ENCODE results near the gene EFR3B. TPM values are rescaled to one million over a fixed set of nuclear protein-coding genes. Genes with fewer than 3 reads are reported as not detected.

EFR3B gene
- total and polyA plus RNA-seq, 7 donors = 0.59 to 12.7 (median 1.7) TPM

DNA sequence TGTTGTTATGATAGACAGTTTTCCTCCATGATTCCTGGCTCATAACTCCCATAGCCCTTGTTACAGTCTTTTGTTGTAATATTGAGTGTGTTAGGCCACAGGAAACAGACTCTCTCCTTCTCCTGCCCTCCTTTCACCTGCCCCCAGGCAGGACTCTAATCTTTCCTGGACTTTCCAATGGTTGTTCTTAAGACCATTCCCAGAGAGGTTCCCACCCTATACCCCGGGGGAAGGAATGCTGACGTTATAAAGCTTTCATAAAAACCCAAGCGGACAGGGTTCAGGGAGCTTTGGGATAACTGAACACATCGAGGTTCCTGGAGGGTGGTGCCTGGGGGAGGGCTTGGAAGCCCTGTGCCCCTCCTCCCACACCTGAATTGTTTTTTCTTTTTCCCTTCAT, 2.8 kb upstream of the EFR3B start:
- DNase-seq = no peak
- Histone ChIP-seq H3K4me1 (peaks cover 49% of the 10 kb centered on the region), H3K36me3 (ENCODE audit: insufficient read depth in 1 of 2, low read depth in 1 of 2) (no peaks in the 10 kb centered on the region), H3K9me3 (no peaks in the 10 kb centered on the region), H3K27ac (no peak overlapping the region), H3K4me3 (no peak overlapping the region), H3K27me3 (ENCODE audit: insufficient read depth in 3 of 3, low read length in 2 of 3) (no peaks in the 10 kb centered on the region)
- TF ChIP-seq, protein P1, sequence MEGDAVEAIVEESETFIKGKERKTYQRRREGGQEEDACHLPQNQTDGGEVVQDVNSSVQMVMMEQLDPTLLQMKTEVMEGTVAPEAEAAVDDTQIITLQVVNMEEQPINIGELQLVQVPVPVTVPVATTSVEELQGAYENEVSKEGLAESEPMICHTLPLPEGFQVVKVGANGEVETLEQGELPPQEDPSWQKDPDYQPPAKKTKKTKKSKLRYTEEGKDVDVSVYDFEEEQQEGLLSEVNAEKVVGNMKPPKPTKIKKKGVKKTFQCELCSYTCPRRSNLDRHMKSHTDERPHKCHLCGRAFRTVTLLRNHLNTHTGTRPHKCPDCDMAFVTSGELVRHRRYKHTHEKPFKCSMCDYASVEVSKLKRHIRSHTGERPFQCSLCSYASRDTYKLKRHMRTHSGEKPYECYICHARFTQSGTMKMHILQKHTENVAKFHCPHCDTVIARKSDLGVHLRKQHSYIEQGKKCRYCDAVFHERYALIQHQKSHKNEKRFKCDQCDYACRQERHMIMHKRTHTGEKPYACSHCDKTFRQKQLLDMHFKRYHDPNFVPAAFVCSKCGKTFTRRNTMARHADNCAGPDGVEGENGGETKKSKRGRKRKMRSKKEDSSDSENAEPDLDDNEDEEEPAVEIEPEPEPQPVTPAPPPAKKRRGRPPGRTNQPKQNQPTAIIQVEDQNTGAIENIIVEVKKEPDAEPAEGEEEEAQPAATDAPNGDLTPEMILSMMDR (IDR thresholded peaks at IDR 0.05) = no peak
- no peak for ATAC-seq
- intact Hi-C loops (cut with DNase I) = loop anchor here in 1 of 2 donors (5.0 kb wide), 1 partner anchor 47 kb away; no protein-coding TSS in a partner anchor
- 88 to 96% (median 91%) methylated on average over 4 of the region's 4 CpGs for WGBS, 3 donors

DNA sequence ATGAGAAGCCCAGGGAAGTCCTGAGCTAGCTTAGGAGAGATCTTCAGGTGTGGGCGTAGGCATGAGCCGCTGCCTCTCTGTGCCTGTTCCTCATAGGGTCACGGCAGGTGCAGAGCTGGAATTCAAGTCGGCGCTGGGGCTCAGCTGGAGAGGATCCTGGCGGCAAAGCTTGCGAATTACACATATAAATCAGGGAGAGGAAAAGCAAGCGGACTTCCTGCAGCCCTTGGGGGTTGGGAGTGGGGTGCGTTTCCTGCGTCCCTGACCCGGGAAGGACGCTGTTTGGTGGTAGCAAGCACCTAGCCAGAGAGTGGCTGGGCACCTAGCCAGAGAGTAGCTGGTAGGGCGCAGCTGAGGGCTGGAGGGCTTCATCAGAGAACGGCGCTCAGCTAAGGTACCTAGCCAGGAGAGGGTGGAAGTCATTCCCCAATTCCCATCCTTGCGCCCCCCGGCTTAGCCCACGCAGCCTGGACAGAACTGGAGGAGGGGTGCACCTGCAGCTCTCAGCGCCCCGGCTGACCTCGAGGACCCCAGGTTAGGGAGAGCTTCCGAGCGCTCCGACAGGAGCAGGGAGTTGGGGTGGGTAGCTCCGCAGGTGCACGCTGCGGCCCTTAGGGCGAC, 459 bp upstream of the EFR3B start:
- Histone ChIP-seq H3K27me3 (ENCODE audit: insufficient read depth in 3 of 3, low read length in 2 of 3) (no peaks in the 10 kb centered on the region), H3K9me3 (no peaks in the 10 kb centered on the region), H3K36me3 (ENCODE audit: insufficient read depth in 1 of 2, low read depth in 1 of 2) (no peaks in the 10 kb centered on the region), H3K27ac (peak overlapping the region; percentile 62), H3K4me1 (peaks cover 41% of the 10 kb centered on the region), H3K4me3 (peak overlapping the region; percentile 94)
- ATAC-seq = peak; percentile 3 to 39 (median 12)
- TF ChIP-seq, protein P1 (IDR thresholded peaks at IDR 0.05) = peak; percentile 29
- DNase-seq = peak; percentile 39 to 76
- 0 to 2% (median 1%) methylated on average over 24 to 28 of the region's 28 CpGs for WGBS, 3 donors
- intact Hi-C loops (cut with DNase I) = loop anchor here (5.0 to 10.0 kb wide), 3 partner anchors 64 to 86 kb away; partner anchors contain the start of gene DNAJC27 (in 1 of the 2)

DNA sequence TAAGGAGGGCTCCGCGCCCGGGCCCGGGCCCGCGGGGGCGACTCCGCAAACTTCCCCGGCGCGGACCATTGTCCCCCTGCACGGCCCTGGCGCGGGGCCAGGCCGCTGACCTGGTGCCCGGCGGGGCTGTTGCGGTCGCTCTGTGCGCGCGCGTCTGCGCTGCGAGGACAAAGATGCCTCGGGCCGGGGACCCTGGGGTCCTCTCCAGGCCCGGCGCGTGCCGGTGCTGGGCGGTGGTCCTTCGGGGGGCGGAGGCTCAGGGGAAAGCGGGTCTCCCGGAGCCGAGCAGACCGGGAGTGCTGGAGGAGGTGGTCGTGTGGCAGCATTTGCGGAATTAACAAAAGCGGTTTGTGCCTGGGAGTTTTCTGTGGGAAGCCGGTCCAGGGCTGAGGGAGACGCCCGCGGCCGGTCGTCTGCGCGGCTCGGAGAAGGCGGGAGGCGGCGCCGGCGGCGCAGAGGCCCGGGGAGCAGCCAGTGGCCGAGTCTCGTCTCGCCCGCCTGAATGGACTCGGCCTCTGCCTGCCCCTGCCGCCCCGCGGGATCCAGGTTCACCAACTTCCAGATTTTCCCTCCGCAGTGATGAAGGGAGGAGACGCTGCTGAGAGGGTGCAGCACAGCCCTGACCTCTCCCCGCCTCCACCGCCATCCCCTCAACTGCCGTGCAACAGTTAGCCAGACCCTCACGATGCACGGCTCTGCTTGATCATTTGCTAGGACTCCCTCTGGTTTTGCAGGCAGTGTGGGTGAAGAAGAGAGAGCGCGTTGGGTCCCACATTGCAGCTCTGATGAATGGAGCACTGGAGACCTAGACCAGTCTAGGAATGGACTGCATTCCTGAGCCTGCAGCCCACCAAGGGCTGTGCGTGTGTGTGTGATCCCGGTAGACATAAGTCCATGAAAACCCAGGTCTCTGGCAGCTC, 705 bp downstream of the EFR3B start:
- H3K27ac ChIP-seq = peak overlapping the region; percentile 85
- H3K4me1 ChIP-seq = peaks cover 29% of the 10 kb centered on the region
- H3K9me3 ChIP-seq = no peaks in the 10 kb centered on the region
- peak overlapping the region; percentile 94 for H3K4me3 ChIP-seq
- peak in 3 of 4 donors; percentile 19 to 54 (median 44) for ATAC-seq
- no peaks in the 10 kb centered on the region for H3K27me3 ChIP-seq (ENCODE audit: insufficient read depth in 3 of 3, low read length in 2 of 3)
- TF ChIP-seq, protein P1 (IDR thresholded peaks at IDR 0.05) = no peak
- H3K36me3 ChIP-seq (ENCODE audit: insufficient read depth in 1 of 2, low read depth in 1 of 2) = no peaks in the 10 kb centered on the region
- 2% methylated on average over 64 to 76 of the region's 76 CpGs for WGBS, 3 donors
- intact Hi-C loops (cut with DNase I) = loop anchor here (5.0 to 10.0 kb wide), 3 partner anchors 65 to 85 kb away; partner anchors contain the start of gene DNAJC27 (in 1 of the 2)
- peak; percentile 42 to 67 for DNase-seq

DNA sequence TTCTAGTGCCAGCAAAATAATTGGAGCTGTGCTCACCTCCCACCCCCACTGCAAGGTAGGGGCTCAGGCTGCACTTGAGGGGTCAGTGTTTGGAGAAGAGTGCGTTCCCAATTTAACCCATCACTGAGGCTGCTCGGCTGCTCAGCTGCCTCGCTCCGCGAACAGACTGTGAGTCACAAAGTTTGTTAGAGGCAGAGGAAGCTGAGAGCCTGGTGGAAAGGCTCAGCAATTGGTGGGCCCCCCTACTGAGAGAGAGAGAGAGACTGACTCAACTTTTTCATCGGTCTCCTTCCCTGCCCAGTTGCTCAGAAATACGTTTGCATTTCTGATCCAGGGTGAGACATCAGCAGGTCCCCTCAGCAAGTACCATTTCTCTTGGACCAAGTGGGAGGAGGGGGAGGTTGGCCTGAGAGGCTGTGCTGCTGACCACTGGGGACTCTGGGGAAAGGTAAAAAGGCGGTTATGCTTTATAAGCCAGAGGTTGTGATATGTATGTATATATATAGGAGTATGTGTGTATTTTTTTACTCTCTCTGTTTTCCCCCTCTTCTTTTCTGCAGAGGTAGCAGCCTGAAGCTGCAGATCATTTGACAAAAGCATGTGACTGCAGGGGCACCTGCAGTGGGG, 1.5 kb downstream of the EFR3B start:
- 32 to 47% (median 34%) methylated on average over 8 of the region's 8 CpGs for WGBS, 3 donors
- intact Hi-C loops (cut with DNase I) = loop anchor here (5.0 to 10.0 kb wide), 3 partner anchors 66 to 84 kb away; partner anchors contain the start of gene DNAJC27 (in 1 of the 2)
- no peaks in the 10 kb centered on the region for H3K9me3 ChIP-seq
- H3K27ac ChIP-seq = peak overlapping the region; percentile 85
- H3K4me3 ChIP-seq = peak overlapping the region; percentile 94
- DNase-seq = no peak
- H3K36me3 ChIP-seq (ENCODE audit: insufficient read depth in 1 of 2, low read depth in 1 of 2) = no peaks in the 10 kb centered on the region
- peaks cover 29% of the 10 kb centered on the region for H3K4me1 ChIP-seq
- ATAC-seq = no peak
- TF ChIP-seq, protein P1 (IDR thresholded peaks at IDR 0.05) = no peak
- H3K27me3 ChIP-seq (ENCODE audit: insufficient read depth in 3 of 3, low read length in 2 of 3) = no peaks in the 10 kb centered on the region
